GM19395 (cell line): ENCODE results near the gene SULF2.
"Not testable (repeated sequence)": the region's sequence is repeated elsewhere in the genome, so short reads cannot be mapped to it uniquely, and the experiment has no call there.

Experiments
- ATAC-seq: cut with Tn5 transposase; IDR thresholded peaks from one replicate; pipeline ENCODE4 v1.9.1; 2021; ENCODE audit warnings: mild to moderate bottlenecking, moderate library complexity; ENCODE audit not compliant: unreplicated experiment

SULF2 gene

DNA sequence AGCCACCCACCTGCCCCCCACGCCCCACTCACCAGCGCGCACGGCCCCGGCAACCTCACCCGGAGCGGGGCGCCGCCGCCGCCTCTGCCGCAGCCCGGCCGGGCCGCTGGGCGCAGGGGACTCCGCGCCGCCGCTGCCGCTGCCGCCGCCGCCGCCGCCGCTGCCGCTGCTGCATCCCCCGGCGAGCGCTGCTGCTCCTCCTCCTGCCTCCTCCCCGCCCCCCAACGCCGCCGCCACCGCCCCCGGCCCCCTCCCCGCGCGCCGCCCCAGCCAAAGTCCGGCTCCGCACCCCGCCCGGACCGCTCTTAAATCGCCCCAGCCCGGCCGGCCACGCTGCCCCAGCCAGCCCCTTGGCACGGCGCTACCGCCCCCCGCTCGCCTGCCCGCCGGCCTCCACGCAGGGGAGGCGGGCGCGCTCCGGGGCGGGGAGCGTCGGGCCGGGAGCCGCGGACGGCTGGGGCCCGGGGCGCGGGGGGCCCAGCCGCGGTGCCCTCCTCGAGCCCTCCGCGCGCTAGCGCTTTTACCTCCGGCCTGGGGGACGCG, at the start of gene SULF2:
SULF2 (minus strand) TSS at position 171 of the 543 bp plus-strand sequence. CDS start 28,118 bp downstream, outside the sequence.
- ATAC-seq, result no peak

DNA sequence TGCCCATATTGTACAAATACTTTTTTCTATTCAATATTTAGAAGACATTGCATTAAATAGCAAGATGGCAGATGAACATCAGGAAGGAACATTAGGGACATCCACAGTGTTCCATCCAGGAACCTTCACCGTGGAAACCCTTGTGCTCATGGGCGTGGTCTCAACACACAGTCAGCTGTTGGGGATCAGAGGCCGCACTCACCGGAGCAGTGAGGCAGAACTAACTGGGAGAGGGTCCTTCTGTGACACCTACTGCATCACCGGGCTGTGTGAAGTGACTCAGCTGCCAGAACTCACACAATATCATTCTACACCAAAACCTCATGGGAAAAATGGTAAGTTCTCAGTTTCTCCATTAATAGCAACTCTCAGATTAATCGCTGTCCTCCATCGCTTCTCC, 46.4 kb upstream of the SULF2 start:
- ATAC-seq, result not testable (repeated sequence)

DNA sequence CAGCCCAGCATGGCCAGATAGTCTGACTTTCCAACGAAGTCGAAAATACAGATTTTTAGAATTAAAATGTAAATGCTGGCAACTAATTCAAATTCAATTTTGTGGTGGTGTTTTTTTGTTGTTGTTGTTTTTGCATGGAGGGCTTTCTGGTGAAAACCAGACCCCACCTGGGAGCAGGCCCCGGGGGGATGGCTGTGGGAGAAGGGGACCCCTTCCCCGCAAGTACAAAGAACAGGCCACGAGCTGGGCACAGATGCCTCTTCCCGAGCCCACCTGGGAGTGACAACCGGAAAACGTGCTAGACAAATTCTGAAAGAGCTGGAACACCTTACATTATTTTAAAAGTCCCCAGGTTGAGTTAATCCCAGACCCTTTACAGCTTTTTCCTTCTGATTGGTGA, 41.4 kb upstream of the SULF2 start:
- not testable (repeated sequence) for ATAC-seq

DNA sequence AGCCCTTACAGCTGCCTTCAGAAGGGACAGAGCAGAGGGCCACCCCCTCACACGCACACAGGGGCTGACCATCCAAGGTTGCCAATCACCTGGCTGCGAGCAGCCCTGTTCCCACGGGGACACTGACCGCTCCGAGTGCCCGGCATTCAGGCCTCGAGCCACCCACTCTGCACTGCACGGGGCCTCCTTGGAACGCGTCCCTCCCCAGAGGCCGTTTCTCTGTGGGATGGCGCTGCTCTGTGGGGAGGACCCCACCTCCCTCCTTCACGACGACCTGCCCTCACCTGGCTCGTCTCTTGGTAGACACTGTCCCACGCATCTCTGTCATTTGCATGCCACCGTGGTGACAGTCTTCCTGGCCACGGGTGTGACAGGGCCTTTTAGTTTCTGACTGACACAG, 40.7 kb upstream of the SULF2 start:
- ATAC-seq, result not testable (repeated sequence)

DNA sequence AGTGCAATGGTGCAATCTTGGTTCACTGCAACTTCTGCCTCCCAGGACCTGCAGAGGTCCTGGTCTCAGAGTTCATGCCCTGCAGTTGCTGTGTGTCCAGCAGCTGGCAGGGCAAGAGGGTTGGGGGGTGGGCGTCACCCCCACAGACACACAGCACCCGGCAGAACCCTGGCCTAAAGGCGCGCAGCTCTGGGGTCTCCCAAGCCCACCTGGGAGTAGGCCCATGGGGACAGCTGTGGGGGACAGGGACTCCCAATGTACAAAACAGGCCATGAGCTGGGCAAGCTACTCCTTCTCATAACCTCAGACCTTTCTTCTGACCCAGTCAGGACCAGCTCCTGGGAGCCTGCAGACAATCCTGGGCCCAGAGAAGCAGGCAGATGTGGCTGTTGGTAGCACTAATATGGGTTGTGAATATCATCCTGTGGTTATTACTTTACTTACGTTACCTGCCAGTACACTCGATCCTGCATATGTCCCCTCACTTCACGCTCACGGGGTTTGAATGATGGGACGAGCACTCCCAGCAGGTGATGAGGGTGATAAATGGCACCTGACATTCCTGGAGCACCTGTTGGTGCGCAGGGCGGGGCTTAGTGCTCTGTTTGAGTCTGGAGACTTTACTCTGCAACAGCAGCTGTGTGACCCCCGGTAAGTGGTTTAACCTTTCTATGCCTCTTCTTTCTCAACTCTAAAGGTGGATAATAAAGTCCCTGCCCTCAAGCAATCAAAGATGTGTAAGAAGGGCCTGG, 39.9 kb upstream of the SULF2 start:
- no peak for ATAC-seq

DNA sequence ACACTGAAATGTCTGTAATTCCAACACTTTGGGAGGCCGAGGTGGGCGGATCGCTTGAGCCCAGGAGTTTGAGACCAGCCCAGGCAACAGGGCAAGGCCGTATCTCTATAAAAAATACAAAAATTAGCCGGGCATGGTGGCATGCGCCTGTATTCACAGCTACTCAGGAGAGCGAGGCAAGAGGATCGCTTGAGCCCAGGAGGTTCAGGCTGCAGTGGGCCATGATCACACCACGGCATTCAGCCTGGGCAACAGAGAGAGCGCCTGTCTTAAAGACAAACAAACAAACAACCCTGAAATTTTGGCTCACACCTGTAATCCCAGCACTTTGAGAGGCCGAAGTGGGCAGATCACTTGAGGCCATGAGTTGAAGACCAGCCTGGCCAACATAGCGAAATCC, 38.7 kb upstream of the SULF2 start:
- ATAC-seq, result not testable (repeated sequence)

GRCh38 chr20:47821481-47822100, 36.3 kb upstream of the SULF2 start:
- no peak for ATAC-seq

DNA sequence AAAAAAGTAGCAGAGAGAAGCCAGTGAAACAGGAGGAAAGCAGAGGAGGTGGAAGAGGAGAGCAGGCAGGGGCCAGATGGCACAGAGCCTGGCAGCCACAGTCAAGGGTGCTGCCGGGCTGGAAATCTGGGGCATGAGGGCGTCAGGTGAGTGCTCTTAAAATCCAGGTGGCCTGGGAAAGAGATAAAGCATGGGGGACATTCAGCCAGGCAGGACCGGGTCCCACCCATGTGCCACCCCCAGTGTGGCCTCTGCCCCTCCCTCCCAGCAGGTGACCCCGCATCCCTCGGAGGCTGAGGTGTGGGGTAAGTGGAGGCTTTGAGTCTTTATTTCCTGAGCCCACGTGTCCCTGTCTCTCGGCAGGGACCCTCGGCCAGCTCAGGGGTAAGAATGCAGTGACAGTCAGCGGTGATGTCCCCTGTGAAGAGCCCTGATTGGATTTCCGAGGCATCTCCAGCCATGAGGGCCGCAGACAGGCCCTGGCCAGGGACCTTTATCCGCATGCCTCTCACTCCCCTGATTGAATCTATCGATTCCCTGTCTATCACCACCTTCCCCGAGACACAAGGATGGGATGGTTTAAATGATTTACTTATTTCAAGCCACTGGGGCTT, 33.8 kb upstream of the SULF2 start:
- no peak for ATAC-seq

DNA sequence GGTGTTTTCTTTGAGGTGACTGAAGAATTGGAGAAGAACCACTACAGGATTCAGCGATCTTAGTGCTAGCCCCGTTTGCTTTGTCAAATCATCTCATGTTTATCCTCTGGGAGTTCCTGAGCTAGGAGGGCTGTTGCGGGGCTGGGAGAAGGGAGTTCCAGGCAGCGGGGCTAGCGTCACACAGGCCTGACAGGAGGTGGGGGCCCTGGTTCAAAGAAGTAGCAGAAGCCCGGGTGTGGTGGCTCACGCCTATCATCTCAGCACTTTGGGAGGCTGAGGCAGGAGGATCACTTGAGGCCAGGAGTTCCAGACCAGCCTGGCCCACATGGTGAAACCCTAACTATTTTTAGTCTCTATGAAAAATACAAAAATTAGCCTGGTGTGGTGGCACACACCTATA, 33.2 kb upstream of the SULF2 start:
- no peak for ATAC-seq

GRCh38 chr20:47818016-47818415, 32.7 kb upstream of the SULF2 start:
- no peak for ATAC-seq

DNA sequence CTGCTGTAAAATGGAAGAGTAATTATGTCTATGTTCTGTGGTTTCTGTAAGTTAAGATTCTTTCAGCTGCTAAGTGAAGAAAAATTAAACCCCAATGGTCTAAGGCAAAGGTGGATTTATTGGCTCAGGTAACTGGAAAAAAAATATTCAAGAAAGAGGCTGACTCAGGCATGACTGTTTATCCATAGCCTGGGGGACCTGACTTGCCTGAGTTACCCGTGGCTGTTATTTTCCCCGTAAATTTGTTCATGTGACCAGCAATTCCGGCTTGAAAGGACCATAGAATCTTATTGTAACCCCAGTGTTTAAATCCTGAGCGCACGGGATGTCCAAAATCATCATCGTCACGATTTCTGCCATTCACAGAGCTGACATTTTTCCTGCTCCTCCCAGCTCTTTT, 32.3 kb upstream of the SULF2 start:
- ATAC-seq, result no peak

DNA sequence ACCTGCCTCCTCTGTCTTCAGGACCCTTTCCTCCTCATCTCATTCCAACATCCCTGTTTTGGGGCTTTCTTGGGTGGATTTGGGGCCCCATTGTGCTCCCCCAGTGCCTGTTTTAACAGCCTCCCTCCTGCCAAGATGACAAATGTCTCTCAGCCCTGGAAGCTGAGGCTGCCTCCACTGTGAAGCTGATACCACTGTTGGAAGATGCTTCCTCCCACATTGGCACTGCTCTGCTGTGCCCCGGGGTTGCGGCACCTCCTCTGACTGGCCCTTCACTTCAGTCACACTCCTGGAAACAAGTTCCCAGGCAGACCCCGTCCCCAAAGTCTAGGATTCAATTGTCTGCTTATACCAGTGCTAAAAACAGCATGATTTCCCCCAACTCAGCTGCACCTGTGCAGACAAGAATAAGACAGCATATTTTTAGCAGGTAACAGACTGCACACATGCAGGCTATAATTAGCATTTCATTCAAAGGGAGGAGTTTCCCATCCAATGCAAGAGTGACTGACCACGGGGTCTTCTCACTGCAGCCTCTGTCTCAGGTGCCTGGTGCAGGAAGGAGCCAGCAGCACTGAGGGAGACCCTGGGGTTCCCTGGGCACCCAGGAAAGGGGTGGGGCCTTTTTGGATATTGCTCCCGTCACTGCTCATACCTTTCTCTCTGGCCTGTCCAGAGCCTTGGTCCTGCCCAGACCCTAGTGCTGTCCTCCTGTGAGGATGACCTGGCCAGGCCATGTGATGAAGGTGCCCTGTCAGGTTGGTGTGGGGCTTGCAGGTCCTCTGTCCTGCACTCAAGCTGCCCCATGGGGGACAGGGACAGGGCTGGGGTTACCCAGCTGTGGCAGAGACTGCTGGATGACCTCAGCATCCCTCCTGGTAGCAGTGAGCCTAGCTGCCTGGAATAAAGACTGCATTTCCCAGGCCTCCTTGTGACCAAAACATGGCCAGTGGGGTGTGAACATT, 31.5 kb upstream of the SULF2 start:
- no peak for ATAC-seq

DNA sequence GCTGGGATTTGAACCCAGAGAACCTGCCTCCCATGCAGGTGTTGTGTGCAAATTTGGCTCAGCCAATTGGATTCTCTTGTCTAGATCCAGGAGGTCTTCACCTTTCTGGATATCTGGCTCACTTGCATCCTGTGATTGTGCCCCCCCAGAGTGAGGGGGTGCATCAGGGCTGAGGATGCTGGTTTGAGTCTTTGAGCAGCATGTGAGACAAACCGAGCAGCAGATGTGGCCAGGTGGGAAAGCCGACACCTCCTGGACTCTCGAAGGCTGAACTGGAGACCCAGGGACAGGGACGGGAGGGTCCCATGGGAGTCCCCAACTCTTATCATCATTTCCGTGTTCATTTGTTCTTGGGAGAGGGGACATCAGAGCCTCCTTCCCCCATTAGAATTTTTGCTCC, 30.6 kb upstream of the SULF2 start:
- no peak for ATAC-seq

GRCh38 chr20:47815416-47815806, 30.1 kb upstream of the SULF2 start:
- ATAC-seq, result no peak

DNA sequence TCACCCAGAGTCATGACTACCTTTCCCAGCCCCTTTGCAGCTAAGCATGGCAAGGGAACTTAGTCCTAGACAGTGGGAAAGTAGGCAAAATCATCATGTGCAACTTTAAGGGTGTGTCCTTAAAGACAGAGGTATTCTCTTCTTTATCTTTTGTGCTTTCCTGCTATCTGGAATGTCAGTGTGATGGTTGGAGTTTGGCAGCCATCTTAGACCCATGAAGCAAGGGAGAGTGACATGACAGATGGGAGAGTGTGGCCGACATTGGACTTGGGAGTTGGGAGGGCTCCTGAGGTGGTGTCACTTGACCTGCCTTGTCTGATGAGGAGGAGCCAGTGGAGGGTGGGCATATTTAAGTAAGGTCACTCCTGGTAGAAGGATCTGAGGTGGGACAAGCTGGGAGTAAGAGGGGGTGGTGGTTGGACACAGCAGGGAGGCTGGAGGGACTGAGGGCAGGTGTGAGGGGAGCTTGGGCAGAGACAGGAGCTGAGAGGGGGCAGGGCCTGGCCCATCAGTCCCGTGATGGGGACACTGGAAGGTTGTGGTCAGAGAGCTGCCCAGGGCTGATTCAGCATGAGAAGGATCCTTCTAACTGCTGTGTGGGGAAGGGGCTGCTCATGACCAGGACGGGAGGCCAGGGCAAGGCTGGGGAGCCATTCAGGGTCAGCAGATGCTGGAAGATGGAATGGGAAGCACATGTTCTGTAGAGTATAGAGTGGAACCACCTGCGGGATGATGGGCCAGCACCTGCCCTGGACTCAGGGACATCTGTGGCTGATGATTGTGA, 29.5 kb upstream of the SULF2 start:
- no peak for ATAC-seq

- no peak for ATAC-seq
These were observed 25.6 kb upstream of the SULF2 start for GRCh38 chr20:47810721-47811347.

- ATAC-seq, result no peak
These were observed 24.9 kb upstream of the SULF2 start for GRCh38 chr20:47810116-47810677.

DNA sequence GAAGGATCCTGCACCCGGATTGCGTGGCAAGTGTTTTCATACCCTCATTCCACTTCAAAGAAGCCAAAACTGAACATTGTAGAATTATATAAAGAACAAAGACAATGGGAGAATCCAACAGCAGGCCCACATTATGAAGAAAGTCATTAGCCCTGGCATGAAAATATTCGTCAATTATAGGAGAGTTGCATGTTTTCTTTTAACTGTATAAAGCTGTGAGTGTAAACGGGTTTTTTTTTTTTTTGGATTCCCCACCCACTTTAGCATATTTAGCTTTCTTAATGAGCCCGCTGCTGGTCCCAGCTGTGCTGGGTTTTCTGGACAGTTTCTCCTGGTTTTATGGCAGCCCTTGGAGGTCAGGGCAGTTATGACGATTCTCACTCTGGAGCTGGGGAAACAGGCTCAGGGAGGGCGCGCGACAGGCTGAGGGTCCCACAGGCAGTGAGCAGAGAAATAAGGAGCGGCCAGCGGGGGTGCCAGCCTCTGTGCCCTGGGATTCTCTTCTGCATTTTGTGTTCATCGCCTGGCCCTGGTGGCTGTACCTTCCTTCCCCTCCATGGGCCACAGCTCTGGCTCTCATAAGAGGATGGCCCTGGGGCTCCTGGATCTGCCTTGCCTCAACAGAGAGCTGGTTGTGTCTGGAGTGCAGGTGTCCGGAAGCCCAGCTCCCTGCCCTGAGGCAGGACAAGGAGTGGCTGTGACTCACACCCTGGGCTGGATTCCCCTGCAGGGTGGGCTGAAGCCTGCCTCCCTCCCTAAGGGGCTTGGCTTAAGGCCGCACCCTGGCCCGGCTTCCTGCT, 24.1 kb upstream of the SULF2 start:
- ATAC-seq, result no peak
